H1 (cell line): ENCODE results near the gene LFNG. TPM values are rescaled to one million over a fixed set of nuclear protein-coding genes. Genes with fewer than 3 reads are reported as not detected.

ENCODE experiments used
- CREB1 ChIP-seq: IDR thresholded peaks from 2 replicates; pipeline ENCODE4 v1.6.1; 2012; ENCODE audit warnings: inconsistent platforms
- HDAC2 ChIP-seq, 2 experiments: fragments of 300-600 bp in 1 of 2; sonication (generic) in 1 of 2; IDR thresholded peaks; 2 replicates each; pipeline ENCODE4 v1.6.1; 2011 to 2012; ENCODE audit warnings: low read depth in 2 of 2, low read length in 2 of 2, mild to moderate bottlenecking in 2 of 2, moderate library complexity in 2 of 2, borderline replicate concordance in 1 of 2, inconsistent platforms in 1 of 2
- KDM1A ChIP-seq: fragments of 200-600, 300-600 bp; sonication (generic); IDR thresholded peaks from 2 replicates; pipeline ENCODE4 v1.7.1; 2016; ENCODE audit warnings: mild to moderate bottlenecking, low read length, borderline replicate concordance
- POLR2A ChIP-seq, 2 experiments: IDR thresholded peaks; 1 replicate in 1 of 2; 2 replicates in 1 of 2; pipeline ENCODE4 v1.6.1; 2011; ENCODE audit warnings: low read depth in 2 of 2, low read length in 2 of 2, mild to moderate bottlenecking in 2 of 2; ENCODE audit errors: control extremely low read depth in 1 of 2
- SIN3A ChIP-seq, 2 experiments: IDR thresholded peaks in 1 of 2; conservative IDR thresholded peaks in 1 of 2; 2 replicates each; pipeline ENCODE4 v1.6.1; 2011 to 2012; ENCODE audit warnings: low read length in 2 of 2, improper control_type of control experiment in 1 of 2, low read depth in 1 of 2, mild to moderate bottlenecking in 1 of 2
- SIX5 ChIP-seq: IDR thresholded peaks from 2 replicates; pipeline ENCODE4 v1.6.1; 2011; ENCODE audit warnings: mild to moderate bottlenecking, low read depth, low read length
- USF2 ChIP-seq: IDR thresholded peaks from 2 replicates; pipeline ENCODE4 v1.6.1; 2011; ENCODE audit warnings: low read length, improper control_type of control experiment
- polyA plus RNA-seq, 7 experiments: library from polyadenylated mRNA; depleted of rRNA in 3 of 7; stranded (reverse) in 5 of 7; unstranded in 2 of 7; fragments of >200 nt in 5 of 7; fragments of 200-250 nt in 2 of 7; gene quantifications; 1 replicate in 5 of 7; 2 replicates in 1 of 7; 4 replicates in 1 of 7; pipeline versions ENCODE4 v1.2.1 to v1.2.3, GENCODE V29; 2011 to 2013; ENCODE audit warnings: missing spikeins in 2 of 7, mixed read lengths in 2 of 7
- total RNA-seq: library from RNA; stranded (reverse); fragmentation: NEBNext Ultra II Directional; extraction: Animal tissue kit (Norgen Biotek cat#: 25700); gene quantifications from 2 replicates; pipeline ENCODE4 v1.2.1, GENCODE V29; 2021
- TF ChIP-seq, protein P1 (sequence below): fragments of 300-600 bp; sonication (generic); IDR thresholded peaks from 2 replicates; pipeline ENCODE4 v1.7.1; 2012; ENCODE audit warnings: low read length, moderate library complexity, mild to moderate bottlenecking, inconsistent platforms; ENCODE audit not compliant: insufficient replicate concordance

Gene LFNG
- total and polyA plus RNA-seq, 2 of the 8 experiments (the other 6 are each of a cell fraction or from before 2014, with no cell fraction given): 31.6 to 35.6 TPM

- TF ChIP-seq, protein P1, sequence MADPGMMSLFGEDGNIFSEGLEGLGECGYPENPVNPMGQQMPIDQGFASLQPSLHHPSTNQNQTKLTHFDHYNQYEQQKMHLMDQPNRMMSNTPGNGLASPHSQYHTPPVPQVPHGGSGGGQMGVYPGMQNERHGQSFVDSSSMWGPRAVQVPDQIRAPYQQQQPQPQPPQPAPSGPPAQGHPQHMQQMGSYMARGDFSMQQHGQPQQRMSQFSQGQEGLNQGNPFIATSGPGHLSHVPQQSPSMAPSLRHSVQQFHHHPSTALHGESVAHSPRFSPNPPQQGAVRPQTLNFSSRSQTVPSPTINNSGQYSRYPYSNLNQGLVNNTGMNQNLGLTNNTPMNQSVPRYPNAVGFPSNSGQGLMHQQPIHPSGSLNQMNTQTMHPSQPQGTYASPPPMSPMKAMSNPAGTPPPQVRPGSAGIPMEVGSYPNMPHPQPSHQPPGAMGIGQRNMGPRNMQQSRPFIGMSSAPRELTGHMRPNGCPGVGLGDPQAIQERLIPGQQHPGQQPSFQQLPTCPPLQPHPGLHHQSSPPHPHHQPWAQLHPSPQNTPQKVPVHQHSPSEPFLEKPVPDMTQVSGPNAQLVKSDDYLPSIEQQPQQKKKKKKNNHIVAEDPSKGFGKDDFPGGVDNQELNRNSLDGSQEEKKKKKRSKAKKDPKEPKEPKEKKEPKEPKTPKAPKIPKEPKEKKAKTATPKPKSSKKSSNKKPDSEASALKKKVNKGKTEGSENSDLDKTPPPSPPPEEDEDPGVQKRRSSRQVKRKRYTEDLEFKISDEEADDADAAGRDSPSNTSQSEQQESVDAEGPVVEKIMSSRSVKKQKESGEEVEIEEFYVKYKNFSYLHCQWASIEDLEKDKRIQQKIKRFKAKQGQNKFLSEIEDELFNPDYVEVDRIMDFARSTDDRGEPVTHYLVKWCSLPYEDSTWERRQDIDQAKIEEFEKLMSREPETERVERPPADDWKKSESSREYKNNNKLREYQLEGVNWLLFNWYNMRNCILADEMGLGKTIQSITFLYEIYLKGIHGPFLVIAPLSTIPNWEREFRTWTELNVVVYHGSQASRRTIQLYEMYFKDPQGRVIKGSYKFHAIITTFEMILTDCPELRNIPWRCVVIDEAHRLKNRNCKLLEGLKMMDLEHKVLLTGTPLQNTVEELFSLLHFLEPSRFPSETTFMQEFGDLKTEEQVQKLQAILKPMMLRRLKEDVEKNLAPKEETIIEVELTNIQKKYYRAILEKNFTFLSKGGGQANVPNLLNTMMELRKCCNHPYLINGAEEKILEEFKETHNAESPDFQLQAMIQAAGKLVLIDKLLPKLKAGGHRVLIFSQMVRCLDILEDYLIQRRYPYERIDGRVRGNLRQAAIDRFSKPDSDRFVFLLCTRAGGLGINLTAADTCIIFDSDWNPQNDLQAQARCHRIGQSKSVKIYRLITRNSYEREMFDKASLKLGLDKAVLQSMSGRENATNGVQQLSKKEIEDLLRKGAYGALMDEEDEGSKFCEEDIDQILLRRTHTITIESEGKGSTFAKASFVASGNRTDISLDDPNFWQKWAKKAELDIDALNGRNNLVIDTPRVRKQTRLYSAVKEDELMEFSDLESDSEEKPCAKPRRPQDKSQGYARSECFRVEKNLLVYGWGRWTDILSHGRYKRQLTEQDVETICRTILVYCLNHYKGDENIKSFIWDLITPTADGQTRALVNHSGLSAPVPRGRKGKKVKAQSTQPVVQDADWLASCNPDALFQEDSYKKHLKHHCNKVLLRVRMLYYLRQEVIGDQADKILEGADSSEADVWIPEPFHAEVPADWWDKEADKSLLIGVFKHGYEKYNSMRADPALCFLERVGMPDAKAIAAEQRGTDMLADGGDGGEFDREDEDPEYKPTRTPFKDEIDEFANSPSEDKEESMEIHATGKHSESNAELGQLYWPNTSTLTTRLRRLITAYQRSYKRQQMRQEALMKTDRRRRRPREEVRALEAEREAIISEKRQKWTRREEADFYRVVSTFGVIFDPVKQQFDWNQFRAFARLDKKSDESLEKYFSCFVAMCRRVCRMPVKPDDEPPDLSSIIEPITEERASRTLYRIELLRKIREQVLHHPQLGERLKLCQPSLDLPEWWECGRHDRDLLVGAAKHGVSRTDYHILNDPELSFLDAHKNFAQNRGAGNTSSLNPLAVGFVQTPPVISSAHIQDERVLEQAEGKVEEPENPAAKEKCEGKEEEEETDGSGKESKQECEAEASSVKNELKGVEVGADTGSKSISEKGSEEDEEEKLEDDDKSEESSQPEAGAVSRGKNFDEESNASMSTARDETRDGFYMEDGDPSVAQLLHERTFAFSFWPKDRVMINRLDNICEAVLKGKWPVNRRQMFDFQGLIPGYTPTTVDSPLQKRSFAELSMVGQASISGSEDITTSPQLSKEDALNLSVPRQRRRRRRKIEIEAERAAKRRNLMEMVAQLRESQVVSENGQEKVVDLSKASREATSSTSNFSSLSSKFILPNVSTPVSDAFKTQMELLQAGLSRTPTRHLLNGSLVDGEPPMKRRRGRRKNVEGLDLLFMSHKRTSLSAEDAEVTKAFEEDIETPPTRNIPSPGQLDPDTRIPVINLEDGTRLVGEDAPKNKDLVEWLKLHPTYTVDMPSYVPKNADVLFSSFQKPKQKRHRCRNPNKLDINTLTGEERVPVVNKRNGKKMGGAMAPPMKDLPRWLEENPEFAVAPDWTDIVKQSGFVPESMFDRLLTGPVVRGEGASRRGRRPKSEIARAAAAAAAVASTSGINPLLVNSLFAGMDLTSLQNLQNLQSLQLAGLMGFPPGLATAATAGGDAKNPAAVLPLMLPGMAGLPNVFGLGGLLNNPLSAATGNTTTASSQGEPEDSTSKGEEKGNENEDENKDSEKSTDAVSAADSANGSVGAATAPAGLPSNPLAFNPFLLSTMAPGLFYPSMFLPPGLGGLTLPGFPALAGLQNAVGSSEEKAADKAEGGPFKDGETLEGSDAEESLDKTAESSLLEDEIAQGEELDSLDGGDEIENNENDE: no peak
- TF ChIP-seq POLR2A (IDR thresholded peaks at IDR 0.05; ENCODE audit: control extremely low read depth in 1 of 2, low read depth in 2 of 2, low read length in 2 of 2) (peak in 1 of 2 experiments; percentile 90; a peak in 2 of 3 replicates), USF2 (no peak), SIN3A (conservative IDR thresholded peaks at IDR 0.05 in 1 of 2, IDR thresholded peaks at IDR 0.05 in 1 of 2; ENCODE audit: low read depth in 1 of 2, low read length in 2 of 2) (0 out of 4 replicates have a peak, but pooled peaks of 1 of the 2 experiments have one; percentile 46), CREB1 (peak; percentile 65), HDAC2 (IDR thresholded peaks at IDR 0.05; ENCODE audit: borderline replicate concordance in 1 of 2, low read depth in 2 of 2, low read length in 2 of 2) (no peak; a peak in 1 of 4 replicates), KDM1A (peak; percentile 87), SIX5 (no peak)
These were observed at the start of gene LFNG (continued) for GRCh38 chr7:2519119-2519930.
